AG04450 (cell line): ENCODE measurements around the gene TMEM171. TPM values are rescaled to one million over a fixed set of nuclear protein-coding genes. Genes with fewer than 3 reads are reported as not detected.

Experiments used
- CTCF ChIA-PET: fragments of 300-600, 350-600 bp; formaldehyde crosslinking; extraction: SDS; loops from one replicate; lab custom pipeline; 2022; ENCODE audit warnings: antibody characterized with exemption, inconsistent platforms; lab: Charles Lee
- POLR2A ChIA-PET: fragments of 350-600 bp; formaldehyde crosslinking; extraction: SDS; loops from one replicate; lab custom pipeline; 2021; ENCODE audit warnings: antibody characterized with exemption, inconsistent platforms; lab: Yijun Ruan, JAX
- DNase-seq: peaks from one replicate; pipeline ENCODE4 v3.0.0-alpha.2; 2011; ENCODE audit warnings: low read depth, low spot score
- H3K27ac ChIP-seq: one replicate; pipeline ENCODE4 v1.5.1; 2012; ENCODE audit warnings: low read depth, low read length, control low read depth
- H3K27me3 ChIP-seq: one replicate; pipeline ENCODE4 v1.6.0; 2012; ENCODE audit warnings: low read length; ENCODE audit not compliant: control insufficient read depth, insufficient read depth
- H3K4me3 ChIP-seq: 2 replicates; pipeline ENCODE4 v1.5.1; 2011; ENCODE audit warnings: mild to moderate bottlenecking, low read depth, low read length, control low read depth
- H3K9me3 ChIP-seq: 2 replicates; pipeline ENCODE4 v1.5.1; 2012; ENCODE audit warnings: low read length; ENCODE audit not compliant: control insufficient read depth, insufficient read depth
- CTCF ChIP-seq: IDR thresholded peaks from 2 replicates; pipeline ENCODE4 v1.5.1; 2011; ENCODE audit warnings: low read depth, low read length, control low read depth, inconsistent platforms
- polyA plus RNA-seq: library from polyadenylated mRNA; depleted of rRNA; stranded (reverse); fragments of >200 nt; gene quantifications from 2 replicates; pipeline ENCODE4 v1.2.3, GENCODE V29; 2011

TMEM171 gene
- polyA plus RNA-seq, 1 experiment: 10.6 TPM

GRCh38 chr5:73095564-73096238 is 24.7 kb upstream of the TMEM171 start:
- ChIA-PET POLR2A (no interaction called here), CTCF (interaction anchor here (0.7 to 1.6 kb wide), 4 partner anchors 12 to 442 kb away, joined by 3 to 9 read pairs (median 4); no protein-coding TSS in a partner anchor)
- H3K9me3 ChIP-seq: peaks cover 7% of the 10 kb centered on the region; the same call in 1 of the 2 replicates
- DNase-seq: no peak
- H3K27ac ChIP-seq: no peak overlapping the region
- no peaks in the 10 kb centered on the region for H3K27me3 ChIP-seq
- TF ChIP-seq CTCF: no peak
- H3K4me3 ChIP-seq: no peak overlapping the region

GRCh38 chr5:73096239-73096575 is 24.2 kb upstream of the TMEM171 start:
- POLR2A ChIA-PET: no interaction called here
- no peak for DNase-seq
- no peak overlapping the region for H3K4me3 ChIP-seq
- peaks cover 7% of the 10 kb centered on the region; the same call in 1 of the 2 replicates for H3K9me3 ChIP-seq
- no peak for TF ChIP-seq CTCF
- no peaks in the 10 kb centered on the region for H3K27me3 ChIP-seq
- CTCF ChIA-PET: interaction anchor here (0.7 to 1.6 kb wide), 3 partner anchors 119 to 442 kb away, joined by 3 to 9 read pairs (median 6); no protein-coding TSS in a partner anchor
- no peak overlapping the region for H3K27ac ChIP-seq

GRCh38 chr5:73097740-73098139 is 22.6 kb upstream of the TMEM171 start:
- CTCF ChIA-PET: interaction anchor here (1.2 kb wide), 1 partner anchor 118 kb away, joined by 5 read pairs; no protein-coding TSS in a partner anchor
- TF ChIP-seq CTCF: no peak
- POLR2A ChIA-PET: no interaction called here
- no peak overlapping the region for H3K27ac ChIP-seq
- no peaks in the 10 kb centered on the region for H3K27me3 ChIP-seq
- no peak overlapping the region for H3K4me3 ChIP-seq
- H3K9me3 ChIP-seq: peaks cover 7% of the 10 kb centered on the region; the same call in 1 of the 2 replicates
- DNase-seq: no peak

DNA sequence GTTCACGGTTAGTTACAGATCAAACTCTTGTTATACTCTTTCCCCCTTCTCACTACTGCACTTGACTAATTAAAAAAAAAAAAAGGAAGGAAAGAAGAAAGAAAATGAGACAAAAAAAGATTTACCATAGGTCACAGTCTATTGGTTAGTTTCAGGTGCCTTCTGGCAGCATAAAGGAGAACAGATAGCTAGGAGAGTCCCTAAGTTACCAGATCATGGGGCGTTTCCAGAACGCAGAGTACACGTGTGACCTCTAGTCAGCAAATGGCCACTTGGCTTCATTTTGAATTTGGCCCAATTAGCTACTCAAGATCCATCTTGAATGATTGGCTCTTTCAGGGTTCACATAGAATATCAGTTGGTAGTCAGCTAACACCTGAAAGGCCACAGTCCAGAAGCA is 20.3 kb upstream of the TMEM171 start:
- CTCF ChIA-PET: no interaction called here
- no peak for DNase-seq
- no peak for TF ChIP-seq CTCF
- H3K4me3 ChIP-seq: no peak overlapping the region
- H3K27ac ChIP-seq: no peak overlapping the region
- no peaks in the 10 kb centered on the region for H3K27me3 ChIP-seq
- POLR2A ChIA-PET: no interaction called here
- H3K9me3 ChIP-seq: peaks cover 7% of the 10 kb centered on the region; the same call in 1 of the 2 replicates

- Histone ChIP-seq H3K4me3 (no peak overlapping the region), H3K27me3 (no peaks in the 10 kb centered on the region), H3K9me3 (no peaks in the 10 kb centered on the region), H3K27ac (no peak overlapping the region)
- POLR2A ChIA-PET: no interaction called here
- CTCF ChIA-PET: interaction anchor here (2.8 kb wide), 1 partner anchor 98 kb away, joined by 16 read pairs; no protein-coding TSS in a partner anchor
- no peak for TF ChIP-seq CTCF
- DNase-seq: no peak
These were observed 16.5 kb upstream of the TMEM171 start for GRCh38 chr5:73103870-73104299.
